HT1080 (cell line): ENCODE measurements around the gene TAS2R30. TPM values are rescaled to one million over a fixed set of nuclear protein-coding genes. Genes with fewer than 3 reads are reported as not detected.

Source experiments
- DNase-seq: peaks from one replicate; pipeline ENCODE4 v3.0.0-alpha.2; 2015; ENCODE audit warnings: low read depth
- polyA plus RNA-seq, 2 experiments: library from polyadenylated mRNA; depleted of rRNA; stranded (reverse); fragments of >200 nt; gene quantifications; 2 replicates each; pipeline ENCODE4 v1.2.3, GENCODE V29; 2015
- total RNA-seq: library from RNA; depleted of rRNA; stranded (reverse); fragments of >200 nt; shearing (Covaris generic); gene quantifications from 2 replicates; pipeline ENCODE4 v1.2.3, GENCODE V29; 2014; rRNA removed

TAS2R30 gene, protein sequence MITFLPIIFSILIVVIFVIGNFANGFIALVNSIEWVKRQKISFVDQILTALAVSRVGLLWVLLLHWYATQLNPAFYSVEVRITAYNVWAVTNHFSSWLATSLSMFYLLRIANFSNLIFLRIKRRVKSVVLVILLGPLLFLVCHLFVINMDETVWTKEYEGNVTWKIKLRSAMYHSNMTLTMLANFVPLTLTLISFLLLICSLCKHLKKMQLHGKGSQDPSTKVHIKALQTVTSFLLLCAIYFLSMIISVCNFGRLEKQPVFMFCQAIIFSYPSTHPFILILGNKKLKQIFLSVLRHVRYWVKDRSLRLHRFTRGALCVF
- 0.23 and 0.27 TPM in 2 replicates for total RNA-seq
- polyA plus RNA-seq (2015; cell fraction: cytosol; rRNA removed): 0.05 TPM in 1 of 2 replicates, not detected in the other
- 0.10 TPM in 1 of 2 replicates, not detected in the other for polyA plus RNA-seq (2015; cell fraction: nucleus; rRNA removed)

DNA sequence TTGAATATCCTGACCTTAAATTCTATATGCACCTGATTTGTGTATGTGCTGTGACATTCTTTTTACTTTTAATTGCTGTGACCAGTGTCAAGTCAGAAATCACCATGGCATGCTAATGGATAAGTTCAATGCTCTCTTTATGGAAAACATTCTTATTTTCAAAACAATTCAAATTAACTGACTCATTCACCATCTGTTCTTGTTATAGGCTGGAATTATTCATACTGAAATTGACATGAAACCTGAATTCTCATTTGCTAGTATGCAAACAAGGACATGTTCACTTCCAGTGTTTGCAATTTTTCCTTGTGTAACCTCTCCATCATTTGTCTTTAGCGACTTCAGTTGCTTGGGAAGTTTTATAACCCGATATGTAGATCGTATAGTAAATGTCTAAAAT lies at the start of gene TAS2R30:
TAS2R30 (minus strand) TSS at position 340 of the 400 bp plus-strand sequence. CDS start 400 bp downstream, outside the sequence.
- DNase-seq: no peak

DNA sequence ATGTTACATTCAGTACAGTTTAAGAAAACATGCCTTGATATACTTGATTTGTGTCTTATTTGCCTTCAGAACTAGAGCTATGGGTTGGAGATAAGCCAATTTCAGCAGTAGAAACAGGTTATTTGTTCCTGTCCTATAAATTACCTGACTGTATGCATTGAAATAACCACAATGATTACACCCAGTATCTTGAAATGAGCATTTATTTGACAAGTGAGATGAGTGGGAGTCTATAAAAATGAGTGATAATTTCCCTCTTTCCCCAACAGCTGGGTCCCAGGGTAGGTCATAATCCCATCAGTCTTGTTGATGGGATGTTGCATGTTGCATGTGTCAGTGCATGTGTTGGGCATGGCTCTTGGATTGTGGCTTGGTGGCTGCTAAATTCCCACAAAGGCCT lies 48.6 kb upstream of the TAS2R30 start:
- DNase-seq: no peak

DNA sequence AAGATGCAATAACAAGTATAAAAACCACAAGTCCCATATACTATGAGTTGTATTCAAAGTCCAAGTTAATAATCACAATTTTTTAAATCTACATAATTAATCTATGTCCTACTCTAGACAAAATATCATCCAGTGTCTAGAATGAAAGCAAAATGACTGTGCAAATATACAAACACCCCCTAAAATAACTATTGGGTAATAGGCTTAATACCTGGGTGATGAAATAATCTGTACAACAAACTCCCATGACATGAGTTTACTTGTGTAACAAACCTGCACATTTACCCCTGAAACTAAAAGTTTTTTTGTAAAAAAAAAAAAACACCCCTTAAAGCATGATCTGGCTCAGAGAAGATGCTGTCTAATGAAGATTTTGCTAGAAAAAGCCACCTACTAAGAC lies 48.1 kb upstream of the TAS2R30 start:
- DNase-seq: no peak

DNA sequence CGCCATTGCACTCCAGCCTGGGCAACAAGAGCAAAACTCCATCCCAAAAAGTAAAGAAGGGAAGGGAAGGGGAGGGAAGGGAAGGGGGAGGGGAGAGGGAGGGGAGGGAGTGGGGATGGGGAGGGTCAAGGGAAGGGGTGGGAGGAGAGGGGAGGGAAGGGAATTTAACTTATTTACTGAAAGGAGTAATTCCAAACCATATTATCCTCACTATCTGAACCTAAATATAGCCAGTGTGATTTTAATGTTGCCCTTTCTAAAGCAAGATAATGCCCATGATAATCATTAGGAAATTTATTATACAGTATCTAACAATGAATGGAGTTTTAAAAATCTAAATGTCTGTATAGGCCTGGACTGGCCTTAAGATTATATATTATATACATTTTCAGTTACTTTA lies 43.8 kb upstream of the TAS2R30 start:
- DNase-seq: no peak

DNA sequence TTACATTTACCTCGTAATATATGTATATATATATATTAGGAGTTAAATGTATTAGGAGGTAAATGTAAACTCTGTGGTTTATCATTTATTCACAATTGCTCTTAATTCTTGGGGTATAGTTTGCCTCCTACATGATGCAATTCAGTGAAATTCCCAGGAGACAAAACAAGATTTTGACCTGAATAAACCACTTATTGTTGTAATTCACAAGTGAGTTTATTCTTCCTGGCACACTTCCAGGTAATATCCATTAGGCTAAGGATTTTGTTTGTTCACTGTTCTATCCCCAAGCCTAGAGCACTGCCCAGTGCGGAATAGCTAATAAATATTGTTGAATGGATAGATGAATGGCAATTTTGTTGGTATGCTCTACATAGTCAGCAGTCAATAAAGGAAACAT lies 39.6 kb upstream of the TAS2R30 start:
- DNase-seq: no peak

DNA sequence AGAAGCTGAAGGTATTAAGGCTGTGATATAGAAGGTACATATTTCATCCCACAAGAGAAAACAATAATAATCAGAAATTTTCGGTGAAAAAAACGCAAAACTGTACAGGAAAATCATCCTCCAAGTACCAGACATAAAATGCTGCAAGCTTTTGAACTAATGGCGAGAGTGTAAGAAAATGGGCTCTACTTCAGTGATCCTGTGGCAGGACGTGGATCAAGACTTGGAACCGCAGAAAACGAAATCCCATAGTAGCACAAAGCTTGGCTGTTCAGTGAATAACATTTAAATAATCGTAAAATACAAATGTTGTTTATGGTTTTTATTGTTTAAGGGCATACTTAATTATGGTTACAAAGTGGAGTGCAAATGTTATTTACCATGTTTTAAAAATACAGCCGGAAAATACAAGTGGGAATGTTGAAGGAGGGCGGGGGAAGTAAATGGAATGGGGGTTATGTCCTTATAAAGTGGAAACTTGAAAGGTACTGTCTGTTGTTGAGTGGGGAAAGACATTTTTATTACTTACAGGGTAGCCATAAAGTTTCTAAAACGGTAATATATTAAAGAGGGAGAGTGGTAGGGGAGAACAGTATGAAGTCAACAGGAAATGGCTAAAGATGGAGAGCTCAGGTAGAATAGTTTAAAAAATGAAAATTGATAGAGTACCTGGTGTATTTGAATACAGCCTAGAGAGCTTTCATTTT lies 37.7 kb upstream of the TAS2R30 start:
- DNase-seq: no peak

DNA sequence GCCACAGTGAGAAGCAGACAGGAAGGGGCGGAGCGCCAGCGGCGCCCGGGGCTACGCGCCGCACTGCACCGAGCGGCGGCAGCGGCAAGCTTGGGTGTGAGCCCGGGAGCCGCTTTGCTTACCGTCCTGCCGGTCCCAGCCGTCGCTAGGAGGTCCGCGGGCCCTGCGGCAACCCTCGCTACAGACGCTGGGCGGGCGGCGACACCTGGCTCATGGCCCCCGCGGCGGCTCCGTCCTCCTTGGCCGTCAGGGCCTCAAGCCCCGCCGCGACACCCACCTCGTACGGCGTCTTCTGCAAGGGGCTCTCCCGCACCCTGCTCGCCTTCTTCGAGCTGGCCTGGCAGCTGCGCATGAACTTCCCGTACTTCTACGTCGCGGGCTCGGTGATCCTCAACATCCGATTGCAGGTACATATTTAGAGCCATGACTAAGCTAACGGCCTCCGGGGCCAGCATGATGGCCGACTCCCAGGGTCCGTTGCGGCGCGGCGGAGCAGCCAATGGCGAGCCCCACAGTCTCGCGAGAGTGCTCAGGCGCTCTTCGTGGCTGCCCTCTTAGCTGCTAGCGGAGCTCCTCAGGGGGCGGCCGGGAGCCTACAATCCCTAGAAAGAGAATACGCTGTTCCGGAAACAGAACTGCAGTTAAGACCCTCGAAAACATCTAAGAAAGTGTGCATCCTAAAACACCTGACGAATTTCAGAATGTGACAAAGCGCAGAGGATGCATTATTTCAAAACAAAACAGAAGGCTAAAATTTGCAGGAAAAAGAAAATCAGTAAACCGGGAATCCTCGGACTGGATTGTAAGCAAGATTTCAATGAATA lies 36.9 kb upstream of the TAS2R30 start, which contains the start of gene SMIM10L1:
SMIM10L1 (plus strand) TSS at position 50 of the 824 bp plus-strand sequence; CDS start at position 213, 163 bp downstream.
- DNase-seq: peak; percentile 91

DNA sequence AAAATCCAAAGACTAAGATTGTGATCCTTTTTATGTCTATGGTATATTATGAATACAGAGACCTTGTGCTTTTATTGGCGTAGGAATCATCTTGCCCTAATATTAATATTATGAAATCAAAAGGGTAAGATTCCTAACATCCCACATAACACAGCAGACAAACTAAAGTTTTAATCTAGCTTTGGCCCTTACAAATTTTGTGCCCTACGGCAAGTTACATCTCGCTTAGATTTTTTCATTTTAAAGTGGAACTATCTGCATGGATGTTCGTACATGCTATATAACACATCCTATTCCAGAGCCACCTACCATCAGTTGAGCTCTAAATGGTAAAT lies 36.3 kb upstream of the TAS2R30 start:
- DNase-seq: no peak

DNA sequence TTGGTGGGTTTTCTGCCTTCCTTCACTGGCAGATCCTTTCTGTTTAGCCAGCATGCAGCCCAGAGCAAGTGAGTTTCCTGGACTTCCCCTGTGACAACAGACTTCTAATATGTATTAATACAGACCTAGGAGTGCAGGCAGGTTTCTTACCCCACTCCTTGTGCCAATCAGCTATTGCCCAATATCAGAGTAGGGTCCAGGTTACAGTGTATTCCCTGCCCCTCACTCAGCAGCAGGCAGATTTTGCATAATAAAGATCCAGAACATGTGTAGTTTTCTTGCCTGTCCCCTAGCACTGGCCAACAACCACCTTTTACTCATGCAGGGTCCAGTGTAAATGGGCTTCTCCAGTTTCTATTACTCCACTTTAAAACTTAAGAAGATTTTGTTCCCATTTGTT lies 31.9 kb upstream of the TAS2R30 start:
- no peak for DNase-seq

DNA sequence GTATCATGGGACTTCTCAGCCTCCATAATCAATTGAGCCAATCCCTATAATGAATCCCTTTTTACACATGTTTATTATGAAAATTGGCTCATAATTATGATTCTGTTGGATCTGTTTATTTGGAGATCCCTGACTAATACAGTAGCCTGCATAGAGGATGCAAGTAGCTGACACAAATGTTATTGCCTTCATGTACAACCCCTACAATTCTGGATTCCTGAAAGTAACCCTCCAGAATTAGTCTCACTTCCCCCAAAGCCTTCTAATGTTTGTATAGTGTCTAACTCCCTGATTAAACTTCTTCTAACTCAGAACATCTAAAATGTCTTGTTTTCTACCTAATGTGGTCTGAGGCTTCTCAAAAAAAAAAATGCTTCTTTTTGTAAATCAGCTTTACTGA lies 29.9 kb upstream of the TAS2R30 start:
- no peak for DNase-seq

DNA sequence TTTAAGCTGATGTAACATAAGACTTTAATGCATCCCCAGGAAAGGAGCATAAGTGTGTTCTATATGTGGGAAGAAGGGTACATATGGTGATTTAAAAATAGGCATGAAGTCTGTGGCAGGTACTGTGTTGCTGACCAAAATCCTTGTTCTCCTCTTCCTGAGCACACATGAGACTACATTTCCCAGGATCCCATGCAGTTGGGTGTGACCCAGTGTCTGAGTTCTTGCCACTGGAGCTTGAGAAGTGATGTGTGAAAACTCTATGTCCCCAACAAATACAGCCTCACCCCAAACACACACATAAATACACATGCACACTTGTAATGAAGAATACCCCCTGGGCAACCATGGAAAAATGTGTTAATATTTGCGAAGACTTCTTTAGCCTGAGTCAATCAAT lies 28.1 kb upstream of the TAS2R30 start:
- DNase-seq: no peak

DNA sequence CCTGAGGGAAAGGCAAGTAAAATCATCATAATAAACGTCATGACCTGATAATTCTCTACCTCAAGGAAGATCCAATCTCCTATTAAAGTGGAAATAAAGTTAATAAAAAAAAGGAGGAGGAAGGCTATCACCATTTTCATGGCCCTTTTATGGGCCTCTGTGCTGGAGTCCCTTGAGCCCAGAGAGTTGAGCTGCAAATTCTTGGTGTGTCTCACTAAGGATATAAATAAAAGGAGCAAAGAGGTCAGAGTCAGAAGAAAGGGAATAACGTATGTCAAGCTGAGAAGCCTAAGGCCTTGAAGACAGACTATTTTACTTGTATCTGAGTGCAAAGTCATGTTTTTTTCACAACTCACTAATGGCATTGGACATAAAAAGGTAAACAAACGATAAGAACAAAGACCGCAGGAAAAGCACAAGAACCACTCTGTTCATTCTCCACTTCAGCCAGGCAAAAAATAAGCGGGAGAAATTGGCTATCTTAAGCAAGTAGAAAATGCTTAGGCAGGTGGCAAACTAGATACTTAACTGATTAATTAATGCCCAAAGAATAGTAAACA lies 24.5 kb upstream of the TAS2R30 start:
- no peak for DNase-seq

DNA sequence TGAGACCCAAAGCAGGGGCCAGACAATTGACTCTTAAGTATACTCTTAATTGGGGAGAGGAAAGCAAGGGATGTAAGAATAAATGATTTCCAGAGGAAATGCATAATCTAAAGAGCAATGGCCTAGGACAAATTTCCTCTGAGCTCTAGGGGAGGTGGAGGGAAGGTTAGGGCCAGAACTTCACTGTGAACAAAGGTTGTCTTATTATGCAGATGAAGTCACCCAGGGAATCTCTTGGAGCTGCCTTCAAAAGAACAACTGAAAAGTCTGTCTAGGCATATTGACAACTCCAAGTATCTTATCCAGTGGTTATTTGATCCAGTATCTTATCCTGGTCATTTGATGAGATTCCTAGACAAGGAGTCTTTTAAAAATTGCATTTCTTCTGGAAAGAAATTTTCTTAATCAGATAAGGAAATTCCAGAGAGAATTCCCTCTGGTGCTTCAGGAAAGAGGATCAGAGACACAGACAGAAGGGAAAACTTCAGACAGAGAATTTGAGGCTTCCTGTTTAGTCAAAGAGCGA lies 20.0 kb upstream of the TAS2R30 start:
- DNase-seq: no peak

DNA sequence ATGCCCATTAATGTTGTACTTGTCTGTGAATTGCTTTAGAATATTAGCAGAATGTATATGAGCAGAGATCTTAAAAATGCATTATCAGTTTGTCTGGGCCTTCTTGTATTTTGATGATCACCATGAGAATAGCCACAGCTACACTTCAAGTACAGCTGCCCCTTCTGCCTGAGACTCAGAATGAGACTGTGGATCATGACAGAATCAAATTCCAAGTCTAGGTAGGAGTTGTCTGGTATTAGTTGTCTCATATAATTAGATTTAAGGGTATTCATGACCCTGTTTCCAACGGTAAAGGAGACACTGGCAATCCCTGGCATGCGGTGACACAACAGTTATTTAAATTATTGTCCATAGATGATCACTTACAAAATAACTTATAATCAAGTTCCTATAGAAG lies 18.3 kb upstream of the TAS2R30 start:
- DNase-seq: no peak

DNA sequence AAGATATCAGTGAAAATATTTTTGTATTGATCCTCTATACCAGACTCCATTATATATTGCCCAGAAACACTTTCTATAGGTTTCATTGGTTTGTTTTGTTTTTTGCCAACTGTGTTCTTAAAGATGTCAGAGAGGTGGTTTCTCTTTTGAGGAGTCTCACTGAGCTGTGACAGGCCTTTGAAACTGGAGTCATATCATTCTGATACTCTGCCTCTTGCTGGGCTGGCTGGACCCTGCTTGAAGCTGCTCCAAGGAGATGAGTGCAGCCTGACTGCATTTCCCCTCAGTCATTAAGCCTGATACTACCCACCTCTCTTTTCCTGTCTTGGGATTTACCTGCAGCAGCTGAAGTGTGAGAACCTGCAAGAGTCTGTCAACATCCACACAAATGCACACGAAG lies 16.4 kb upstream of the TAS2R30 start:
- no peak for DNase-seq

DNA sequence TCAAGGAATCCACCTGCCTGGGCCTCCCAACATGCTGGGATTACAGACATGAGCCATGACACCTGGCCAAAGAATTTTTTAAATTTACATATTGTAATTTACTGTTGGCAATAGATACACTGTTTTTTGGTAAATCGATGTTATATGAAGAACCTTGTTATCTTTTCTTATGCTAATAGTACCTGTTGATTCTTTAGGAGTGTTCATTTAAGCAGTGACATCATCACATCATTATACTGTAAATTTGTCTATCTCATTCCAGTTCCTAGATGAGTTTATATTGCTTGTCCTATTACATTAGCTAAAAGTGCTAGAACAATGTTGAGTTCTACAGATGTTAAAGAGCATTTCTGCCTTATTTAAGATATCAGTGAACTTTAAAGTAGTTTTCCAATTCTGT lies 13.0 kb upstream of the TAS2R30 start:
- DNase-seq: no peak

DNA sequence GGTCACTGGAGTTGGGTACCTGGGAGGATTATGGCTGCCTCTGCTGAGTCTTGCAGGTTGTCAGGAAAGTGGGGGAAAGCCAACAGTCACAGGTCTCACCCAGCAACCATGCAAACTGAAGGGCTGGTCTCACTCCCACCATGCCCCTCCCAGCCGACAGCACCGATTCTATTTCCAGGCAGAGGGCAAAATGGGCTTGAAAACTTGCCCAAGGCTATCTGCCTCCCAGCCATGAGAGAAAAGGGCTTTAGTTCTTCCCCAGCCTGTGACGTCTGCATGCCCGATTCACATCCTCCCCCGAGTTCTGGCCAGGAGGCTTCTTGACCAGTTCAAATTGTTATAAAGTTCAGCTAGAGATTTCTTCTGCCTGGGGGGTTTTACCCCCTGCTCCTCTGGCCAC lies 9.9 kb upstream of the TAS2R30 start:
- no peak for DNase-seq

DNA sequence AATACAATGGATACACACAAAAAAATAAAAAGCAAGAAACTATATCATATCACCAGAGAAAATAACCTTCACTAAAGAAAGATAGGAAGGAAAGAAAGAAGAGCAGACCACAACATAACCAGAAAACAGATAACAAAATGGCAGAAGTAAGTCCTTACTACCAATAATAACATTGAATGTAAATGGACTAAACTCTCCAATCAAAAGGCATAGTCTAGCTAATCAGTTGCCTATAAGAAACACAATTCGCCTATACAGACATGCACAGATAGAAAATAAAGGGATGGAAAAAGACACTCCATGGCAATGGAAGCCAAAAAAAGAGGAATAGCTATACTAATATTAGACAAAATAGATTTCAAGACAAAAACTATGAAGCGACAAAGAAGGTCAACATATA lies 8.9 kb upstream of the TAS2R30 start:
- no peak for DNase-seq

DNA sequence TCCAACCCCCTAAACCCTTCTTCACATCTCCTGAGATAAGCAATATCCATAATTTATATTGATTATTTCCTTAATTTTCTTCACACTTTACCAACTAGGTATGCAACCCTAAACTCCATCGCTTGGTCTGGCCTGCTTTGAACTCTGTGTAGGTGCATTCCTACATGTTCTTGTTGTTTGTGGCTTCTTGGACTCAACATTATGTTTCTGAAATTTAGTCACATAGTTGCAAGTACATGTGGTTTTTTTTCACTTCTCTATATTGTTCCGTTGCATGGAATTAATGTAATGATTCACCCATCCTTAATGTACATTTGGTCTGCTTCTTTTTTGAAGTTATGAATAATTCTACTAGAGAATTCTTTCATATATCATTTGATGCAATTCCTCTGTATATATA lies 1.6 kb upstream of the TAS2R30 start:
- no peak for DNase-seq

DNA sequence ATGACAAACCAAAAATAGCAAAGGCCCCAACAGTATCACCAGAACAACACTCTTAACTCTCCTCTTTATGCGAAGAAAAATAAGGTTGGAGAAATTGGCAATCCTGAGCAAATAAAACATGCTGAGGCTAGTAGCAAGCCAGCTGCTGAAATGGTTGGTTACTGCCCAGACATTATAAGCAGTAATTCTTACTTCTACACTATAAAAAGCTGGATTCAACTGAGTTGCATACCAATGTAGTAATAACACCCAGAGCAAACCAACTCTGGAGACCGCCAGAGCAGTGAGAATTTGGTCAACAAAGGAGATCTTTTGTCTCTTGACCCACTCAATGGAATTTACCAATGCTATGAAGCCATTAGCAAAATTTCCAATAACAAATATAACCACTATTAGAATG lies 628 bp downstream of the TAS2R30 start:
- no peak for DNase-seq

DNA sequence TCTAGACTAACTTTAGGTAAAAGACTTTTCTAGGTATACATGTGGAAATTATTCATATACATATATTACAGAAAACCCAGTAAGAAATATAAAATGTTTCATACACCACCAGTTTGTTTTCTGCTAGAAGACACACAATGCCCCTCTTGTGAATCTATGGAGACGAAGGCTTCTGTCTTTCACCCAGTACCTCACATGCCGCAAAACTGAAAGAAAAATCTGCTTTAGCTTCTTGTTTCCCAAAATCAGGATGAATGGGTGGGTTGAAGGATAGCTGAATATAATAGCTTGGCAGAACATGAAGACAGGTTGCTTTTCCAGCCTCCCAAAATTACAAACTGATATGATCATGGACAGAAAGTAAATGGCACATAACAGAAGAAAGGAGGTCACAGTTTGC lies 1.3 kb downstream of the TAS2R30 start:
- no peak for DNase-seq
